Stomach (tissue), 9 donors: ENCODE measurements around the gene ATG14. TPM values are rescaled to one million over a fixed set of nuclear protein-coding genes. Genes with fewer than 3 reads are reported as not detected.

Experiments
- DNase-seq, 2 donors: peaks; one replicate each; pipeline versions ENCODE4 v3.0.0 to v3.0.0-alpha.2; 2013 to 2019
- H3K27ac ChIP-seq, 5 donors: fragments of 200-600 bp in 4 of 5; sonication (generic) in 4 of 5; one replicate each; pipeline ENCODE4 v1.5.1; 2013 to 2019; ENCODE audit warnings: mild to moderate bottlenecking in 1 of 5, moderate library complexity in 1 of 5
- H3K27me3 ChIP-seq, 3 donors: fragments of 200-600 bp; sonication (generic); one replicate each; pipeline ENCODE4 v1.5.1; 2017 to 2019; ENCODE audit warnings: mixed run types in 1 of 3
- H3K36me3 ChIP-seq, 4 donors: fragments of 200-600 bp; sonication (generic); 1 replicate in 3 of 4; 2 replicates in 1 of 4; pipeline ENCODE4 v1.5.1; 2016 to 2019
- H3K4me1 ChIP-seq, 4 donors: fragments of 200-600 bp; sonication (generic); one replicate each; pipeline ENCODE4 v1.5.1; 2016 to 2019
- H3K4me3 ChIP-seq, 4 donors: fragments of 200-600 bp; sonication (generic) in 3 of 4; one replicate each; pipeline ENCODE4 v1.5.1; 2016 to 2019; ENCODE audit warnings: mild to moderate bottlenecking in 1 of 4
- H3K9me3 ChIP-seq, 4 donors: fragments of 200-600 bp; sonication (generic); one replicate each; pipeline ENCODE4 v1.5.1; 2016 to 2019
- EP300 ChIP-seq: sonication (generic); formaldehyde crosslinking; IDR thresholded peaks from one replicate; pipeline ENCODE4 v1.6.1; 2017; ENCODE audit warnings: antibody characterized with exemption
- POLR2A ChIP-seq, 4 donors: fragments of 450-650 bp; IDR thresholded peaks; one replicate each; pipeline ENCODE4 v1.6.1; 2016; ENCODE audit warnings: antibody characterized with exemption in 4 of 4, control low read depth in 2 of 4, mild to moderate bottlenecking in 1 of 4, moderate library complexity in 1 of 4
- POLR2AphosphoS5 ChIP-seq, 3 donors: sonication (generic); formaldehyde crosslinking; IDR thresholded peaks; one replicate each; pipeline ENCODE4 v1.6.1; 2016; ENCODE audit warnings: antibody characterized with exemption in 3 of 3
- WGBS, 5 donors: extraction: QIAGEN DNeasy Blood & Tissue Kit in 3 of 5; methylation state at CpG; one replicate each; pipeline versions ENCODE4 v1.1.5 to v1.1.7; 2013 to 2018; 5-methylcytosine and 5-hydroxymethylcytosine counted together
- intact Hi-C: fragments of 100-400 bp; cut with DNase I; formaldehyde crosslinking; loops from one replicate; pipeline ENCODE4 v1.15.1; 2023; ENCODE audit warnings: low total_unique reads
- polyA plus RNA-seq, 3 donors: library from polyadenylated mRNA; stranded (reverse); fragments of 200-250 nt; gene quantifications; one replicate each; pipeline ENCODE4 v1.2.3, GENCODE V29; 2013
- total RNA-seq, 5 donors: library from RNA; depleted of rRNA; stranded (reverse); fragments of >200 nt; gene quantifications; one replicate each; pipeline versions ENCODE4 v1.1.0 to v1.2.3, GENCODE V29; 2014 to 2016
- TF ChIP-seq, protein P1 (sequence below), 7 experiments: fragments of 450-650 bp in 4 of 7; fragments of 200-600 bp in 3 of 7; sonication (generic) in 3 of 7; IDR thresholded peaks; one replicate each; pipeline ENCODE4 v1.5.1; 2016 to 2019; ENCODE audit warnings: antibody characterized with exemption in 7 of 7, control low read depth in 2 of 7, mild to moderate bottlenecking in 1 of 7
- donor health status: healthy with polysubstance abuse.
- donor health status: Bipolar disorder and iron deficiency.
- donor health status: healthy.

ATG14 gene
- total and polyA plus RNA-seq, 8 donors, result 3.3 to 29.7 (median 5.8) TPM

DNA sequence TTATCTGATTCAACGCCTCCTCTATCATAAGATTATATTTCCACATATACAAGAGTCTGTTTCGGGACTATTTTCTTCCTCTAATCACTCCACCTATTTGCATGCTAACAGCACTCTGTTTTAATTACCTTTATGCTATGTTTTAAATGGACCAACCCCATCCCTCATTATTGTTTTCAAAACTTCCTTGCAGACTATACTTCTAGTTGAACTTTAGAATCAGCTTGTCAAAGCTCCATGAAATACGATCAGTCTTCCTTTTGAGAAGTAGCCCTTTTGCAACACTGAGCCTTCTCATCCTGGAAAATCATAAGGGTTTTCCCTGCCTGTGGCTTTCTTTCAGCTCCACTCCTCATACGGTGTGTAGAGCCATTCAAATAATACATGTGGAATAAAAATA lies 36.9 kb downstream of the ATG14 start:
- Histone ChIP-seq H3K36me3 (peaks cover 11 to 82% (median 65%) of the 10 kb centered on the region in 4 donors), H3K27me3 (no peaks in the 10 kb centered on the region), H3K27ac (no peak overlapping the region), H3K9me3 (no peaks in the 10 kb centered on the region), H3K4me3 (no peak overlapping the region), H3K4me1 (peaks cover 0 to 4% (median 0%) of the 10 kb centered on the region in 4 donors)
- intact Hi-C loops, result no loop called here
- no peak for DNase-seq
- WGBS, 5 donors, result 85 to 93% (median 89%) methylated on average over 4 of the region's 4 CpGs
- no peak for TF ChIP-seq EP300
- TF ChIP-seq POLR2A (IDR thresholded peaks at IDR 0.05), result no peak
- TF ChIP-seq, protein P1, sequence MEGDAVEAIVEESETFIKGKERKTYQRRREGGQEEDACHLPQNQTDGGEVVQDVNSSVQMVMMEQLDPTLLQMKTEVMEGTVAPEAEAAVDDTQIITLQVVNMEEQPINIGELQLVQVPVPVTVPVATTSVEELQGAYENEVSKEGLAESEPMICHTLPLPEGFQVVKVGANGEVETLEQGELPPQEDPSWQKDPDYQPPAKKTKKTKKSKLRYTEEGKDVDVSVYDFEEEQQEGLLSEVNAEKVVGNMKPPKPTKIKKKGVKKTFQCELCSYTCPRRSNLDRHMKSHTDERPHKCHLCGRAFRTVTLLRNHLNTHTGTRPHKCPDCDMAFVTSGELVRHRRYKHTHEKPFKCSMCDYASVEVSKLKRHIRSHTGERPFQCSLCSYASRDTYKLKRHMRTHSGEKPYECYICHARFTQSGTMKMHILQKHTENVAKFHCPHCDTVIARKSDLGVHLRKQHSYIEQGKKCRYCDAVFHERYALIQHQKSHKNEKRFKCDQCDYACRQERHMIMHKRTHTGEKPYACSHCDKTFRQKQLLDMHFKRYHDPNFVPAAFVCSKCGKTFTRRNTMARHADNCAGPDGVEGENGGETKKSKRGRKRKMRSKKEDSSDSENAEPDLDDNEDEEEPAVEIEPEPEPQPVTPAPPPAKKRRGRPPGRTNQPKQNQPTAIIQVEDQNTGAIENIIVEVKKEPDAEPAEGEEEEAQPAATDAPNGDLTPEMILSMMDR (IDR thresholded peaks at IDR 0.05), result no peak
- no peak for TF ChIP-seq POLR2AphosphoS5 (IDR thresholded peaks at IDR 0.05)

DNA sequence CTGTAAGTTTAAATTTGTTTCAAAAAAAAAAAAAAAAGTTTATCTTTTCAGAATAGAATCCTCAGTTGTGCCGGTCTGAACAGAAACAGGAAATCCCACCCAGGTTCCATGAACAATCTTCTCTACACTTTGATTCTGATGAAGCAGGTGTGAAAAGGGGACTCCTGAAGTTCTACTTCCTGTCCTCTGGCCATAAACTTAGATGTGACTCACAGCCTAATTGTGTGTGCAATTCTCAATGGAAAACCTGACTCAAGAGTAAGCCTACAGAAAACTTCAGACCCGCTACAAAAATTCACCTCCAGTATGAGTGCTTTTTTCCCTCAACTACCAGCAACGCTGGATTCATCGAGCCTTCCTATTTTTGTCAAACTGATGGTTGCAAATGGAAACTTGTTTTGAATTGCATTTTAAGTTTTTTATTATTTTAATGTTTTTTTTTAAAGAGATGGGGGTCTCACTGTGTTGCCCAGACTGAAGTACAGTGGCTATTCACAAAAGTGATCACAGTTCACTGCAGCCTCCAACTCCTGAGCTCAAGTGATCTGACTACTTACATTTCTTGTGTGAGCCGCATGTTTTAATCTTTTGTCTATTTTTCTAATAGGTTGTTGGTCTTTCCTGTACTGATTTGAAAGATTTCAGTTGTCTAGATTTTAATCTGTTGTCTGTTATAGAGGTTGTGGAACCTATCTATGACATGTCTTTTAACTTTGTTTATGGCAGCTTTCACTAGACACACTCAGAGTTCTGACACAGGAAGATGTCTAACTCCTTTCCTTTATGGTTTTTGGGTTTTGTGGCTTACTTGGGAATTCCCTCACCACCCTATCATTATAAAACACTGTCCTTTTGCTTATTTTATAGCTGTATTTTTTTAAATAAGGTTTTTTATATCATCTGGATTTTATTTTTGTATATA lies 37.6 kb downstream of the ATG14 start:
- WGBS, 5 donors, result 74 to 90% (median 85%) methylated on average over 5 of the region's 5 CpGs
- Histone ChIP-seq H3K36me3 (peaks cover 7 to 82% (median 65%) of the 10 kb centered on the region in 4 donors), H3K4me3 (no peak overlapping the region), H3K27me3 (no peaks in the 10 kb centered on the region), H3K27ac (no peak overlapping the region), H3K9me3 (no peaks in the 10 kb centered on the region), H3K4me1 (peaks cover 0 to 6% (median 0%) of the 10 kb centered on the region in 4 donors)
- intact Hi-C loops, result no loop called here
- TF ChIP-seq POLR2AphosphoS5 (IDR thresholded peaks at IDR 0.05), result no peak
- TF ChIP-seq, protein P1 (IDR thresholded peaks at IDR 0.05), result no peak
- TF ChIP-seq POLR2A (IDR thresholded peaks at IDR 0.05), result no peak
- TF ChIP-seq EP300, result no peak
- DNase-seq, result no peak

DNA sequence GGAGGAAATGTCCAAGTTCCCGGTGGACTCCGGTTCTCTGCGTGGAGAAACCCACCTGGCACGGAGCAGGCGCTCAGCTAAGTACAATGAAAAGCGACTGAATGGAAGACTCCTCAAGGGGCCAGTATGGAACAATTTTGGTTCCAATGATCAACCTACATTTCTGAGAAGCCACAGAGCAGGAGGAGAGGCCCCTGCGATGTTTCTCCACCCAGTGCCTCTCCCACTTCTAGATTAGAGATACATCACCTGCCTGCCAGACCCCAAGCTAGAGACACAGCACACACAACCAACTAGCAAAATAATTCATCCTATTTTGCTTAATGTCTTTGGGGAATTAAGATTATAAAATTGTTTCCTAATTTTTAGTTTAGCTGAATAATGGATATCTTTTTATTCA lies 38.8 kb downstream of the ATG14 start:
- H3K4me1 ChIP-seq, result peaks cover 0 to 6% (median 0%) of the 10 kb centered on the region in 4 donors
- intact Hi-C loops, result no loop called here
- H3K27me3 ChIP-seq, result no peaks in the 10 kb centered on the region
- no peak for DNase-seq
- no peak overlapping the region for H3K27ac ChIP-seq
- no peak overlapping the region for H3K4me3 ChIP-seq
- peaks cover 15 to 82% (median 65%) of the 10 kb centered on the region in 4 donors for H3K36me3 ChIP-seq
- WGBS, 5 donors, result 94 to 98% (median 96%) methylated on average over 7 of the region's 7 CpGs
- H3K9me3 ChIP-seq, result no peaks in the 10 kb centered on the region
- TF ChIP-seq, protein P1 (IDR thresholded peaks at IDR 0.05), result no peak
- no peak for TF ChIP-seq POLR2A (IDR thresholded peaks at IDR 0.05)
- no peak for TF ChIP-seq POLR2AphosphoS5 (IDR thresholded peaks at IDR 0.05)
- no peak for TF ChIP-seq EP300

DNA sequence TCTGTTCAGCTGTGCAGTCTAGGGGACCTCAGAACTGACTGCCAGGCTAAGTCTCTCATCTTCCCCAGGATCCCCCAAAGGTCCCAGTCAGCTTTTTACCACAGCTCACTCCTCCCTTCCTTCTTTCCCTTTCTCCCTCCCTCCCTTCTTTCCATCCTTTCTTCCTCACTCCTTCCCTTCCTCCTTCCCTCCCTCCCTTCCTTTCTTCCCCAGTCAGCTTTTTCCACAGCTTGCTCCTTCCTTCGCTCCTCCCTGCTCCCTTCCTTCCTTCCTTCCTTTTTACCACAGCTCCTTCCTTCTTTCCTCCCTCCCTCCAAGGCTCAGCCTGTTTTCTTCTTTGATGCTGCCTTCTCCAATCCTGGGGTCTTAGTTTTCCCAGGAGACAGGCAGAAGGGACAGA lies 39.2 kb downstream of the ATG14 start:
- intact Hi-C loops, result no loop called here
- TF ChIP-seq POLR2AphosphoS5 (IDR thresholded peaks at IDR 0.05), result no peak
- no peak for TF ChIP-seq POLR2A (IDR thresholded peaks at IDR 0.05)
- TF ChIP-seq, protein P1 (IDR thresholded peaks at IDR 0.05), result no peak
- no peaks in the 10 kb centered on the region for H3K9me3 ChIP-seq
- WGBS, 5 donors, result 90 to 100% (median 94%) methylated on average over 1 of the region's 1 CpG
- H3K4me1 ChIP-seq, result peaks cover 0 to 6% (median 0%) of the 10 kb centered on the region in 4 donors
- H3K36me3 ChIP-seq, result peaks cover 15 to 82% (median 65%) of the 10 kb centered on the region in 4 donors
- H3K4me3 ChIP-seq, result no peak overlapping the region
- no peaks in the 10 kb centered on the region for H3K27me3 ChIP-seq
- no peak overlapping the region for H3K27ac ChIP-seq
- no peak for DNase-seq
